AG09309 (cell line): ENCODE results near the gene FAM171A2.

Experiments used
- DNase-seq: peaks from one replicate; pipeline ENCODE4 v3.0.0-alpha.2; 2010; ENCODE audit warnings: low read depth
- H3K4me3 ChIP-seq: 2 replicates; pipeline ENCODE4 v1.5.1; 2011; ENCODE audit warnings: mild to moderate bottlenecking, low read depth, low read length, moderate library complexity; ENCODE audit not compliant: control insufficient read depth
- CTCF ChIP-seq: IDR thresholded peaks from 2 replicates; pipeline ENCODE4 v1.5.1; 2011; ENCODE audit warnings: mild to moderate bottlenecking, low read depth, low read length, inconsistent platforms; ENCODE audit not compliant: insufficient read depth, control insufficient read depth; ENCODE audit errors: missing control alignments

FAM171A2 gene

GRCh38 chr17:44361292-44362260 is 2.1 kb downstream of the FAM171A2 start:
- TF ChIP-seq CTCF, result no peak
- DNase-seq, result no peak
- H3K4me3 ChIP-seq, result no peak overlapping the region

GRCh38 chr17:44360826-44361225 is 2.8 kb downstream of the FAM171A2 start:
- H3K4me3 ChIP-seq, result no peak overlapping the region
- TF ChIP-seq CTCF, result no peak
- no peak for DNase-seq

- H3K4me3 ChIP-seq, result no peak overlapping the region
- DNase-seq, result no peak
- no peak for TF ChIP-seq CTCF
These were observed 3.5 kb downstream of the FAM171A2 start for GRCh38 chr17:44360144-44360533.

GRCh38 chr17:44359458-44360143 is 4.1 kb downstream of the FAM171A2 start:
- no peak overlapping the region for H3K4me3 ChIP-seq
- no peak for TF ChIP-seq CTCF
- DNase-seq, result no peak

GRCh38 chr17:44359006-44359405 is 4.6 kb downstream of the FAM171A2 start:
- no peak for DNase-seq
- TF ChIP-seq CTCF, result no peak
- H3K4me3 ChIP-seq, result no peak overlapping the region

GRCh38 chr17:44358066-44358465 is 5.6 kb downstream of the FAM171A2 start:
- no peak overlapping the region for H3K4me3 ChIP-seq
- no peak for DNase-seq
- TF ChIP-seq CTCF, result no peak
